Nephron progenitor cell (in vitro differentiated cells): ENCODE data around the gene SLC29A4.

Source experiments
- DNase-seq: peaks from one replicate; pipeline ENCODE4 v3.0.0; 2021
- H3K27ac Mint-ChIP-seq: 2 replicates; pipeline ENCODE4 v1.8.0; 2021; ENCODE audit warnings: mild to moderate bottlenecking, moderate library complexity, mixed read lengths
- H3K27me3 Mint-ChIP-seq: 2 replicates; pipeline ENCODE4 v1.8.0; 2021; ENCODE audit warnings: mild to moderate bottlenecking, low read depth, mixed read lengths; ENCODE audit not compliant: poor library complexity
- H3K36me3 Mint-ChIP-seq: 2 replicates; pipeline ENCODE4 v1.8.0; 2021; ENCODE audit warnings: low read depth, mixed read lengths
- H3K4me1 Mint-ChIP-seq: 2 replicates; pipeline ENCODE4 v1.8.0; 2021; ENCODE audit warnings: mixed read lengths
- H3K4me3 Mint-ChIP-seq: 2 replicates; pipeline ENCODE4 v1.8.0; 2021; ENCODE audit warnings: mild to moderate bottlenecking, moderate library complexity, mixed read lengths
- H3K9me3 Mint-ChIP-seq: 2 replicates; pipeline ENCODE4 v1.8.0; 2021; ENCODE audit warnings: mild to moderate bottlenecking, moderate library complexity, mixed read lengths
- CTCF ChIP-seq: fragments of 200-600 bp; sonication (generic); IDR thresholded peaks from 2 replicates; pipeline ENCODE4 v1.5.0; 2021; ENCODE audit warnings: antibody characterized with exemption

SLC29A4 gene

GRCh38 chr7:5354460-5355232, 71.9 kb downstream of the SLC29A4 start:
- no peak overlapping the region for H3K4me3 Mint-ChIP-seq
- H3K9me3 Mint-ChIP-seq, result peaks cover 22% of the 10 kb centered on the region
- peaks cover 88% of the 10 kb centered on the region for H3K36me3 Mint-ChIP-seq
- peak overlapping the region; percentile 27 for H3K27ac Mint-ChIP-seq
- DNase-seq, result no peak
- no peak for TF ChIP-seq CTCF
- H3K27me3 Mint-ChIP-seq, result peaks cover 20% of the 10 kb centered on the region
- peaks cover 50% of the 10 kb centered on the region for H3K4me1 Mint-ChIP-seq
